IMR-90 (cell line): Measurements from ENCODE around the gene CYP4F8.

Source experiments
- CEBPB ChIP-seq: IDR thresholded peaks from 2 replicates; pipeline ENCODE4 v1.6.1; 2012; ENCODE audit warnings: low read depth, low read length, improper control_type of control experiment
- CHD1 ChIP-seq: IDR thresholded peaks from 2 replicates; pipeline ENCODE4 v1.6.1; 2012; ENCODE audit warnings: low read depth, low read length, improper control_type of control experiment
- CTCF ChIP-seq: conservative IDR thresholded peaks from 2 replicates; pipeline ENCODE4 v1.5.1; 2012; ENCODE audit warnings: mild to moderate bottlenecking, low read depth, low read length, improper control_type of control experiment
- FOS ChIP-seq: fragments of 150-350 bp; IDR thresholded peaks from 2 replicates; pipeline ENCODE4 v1.6.1; 2016; ENCODE audit warnings: low read depth, low read length
- NFE2L2 ChIP-seq: fragments of 150-350 bp; IDR thresholded peaks from 2 replicates; pipeline ENCODE4 v1.6.1; 2016; ENCODE audit warnings: low read depth, mild to moderate bottlenecking, low read length
- POLR2A ChIP-seq: IDR thresholded peaks from 2 replicates; pipeline ENCODE4 v1.6.1; 2012; ENCODE audit warnings: mild to moderate bottlenecking, low read depth, low read length
- RAD21 ChIP-seq: IDR thresholded peaks from 2 replicates; pipeline ENCODE4 v1.6.1; 2012; ENCODE audit warnings: low read length, improper control_type of control experiment
- RCOR1 ChIP-seq: IDR thresholded peaks from 2 replicates; pipeline ENCODE4 v1.6.1; 2012; ENCODE audit warnings: mild to moderate bottlenecking, low read length, improper control_type of control experiment; ENCODE audit not compliant: insufficient replicate concordance
- TF ChIP-seq, protein P1 (sequence below): fragments of 150-350 bp; IDR thresholded peaks from 2 replicates; pipeline ENCODE4 v1.6.1; 2017; ENCODE audit warnings: mild to moderate bottlenecking, antibody characterized with exemption, low read length, low read depth

DNA sequence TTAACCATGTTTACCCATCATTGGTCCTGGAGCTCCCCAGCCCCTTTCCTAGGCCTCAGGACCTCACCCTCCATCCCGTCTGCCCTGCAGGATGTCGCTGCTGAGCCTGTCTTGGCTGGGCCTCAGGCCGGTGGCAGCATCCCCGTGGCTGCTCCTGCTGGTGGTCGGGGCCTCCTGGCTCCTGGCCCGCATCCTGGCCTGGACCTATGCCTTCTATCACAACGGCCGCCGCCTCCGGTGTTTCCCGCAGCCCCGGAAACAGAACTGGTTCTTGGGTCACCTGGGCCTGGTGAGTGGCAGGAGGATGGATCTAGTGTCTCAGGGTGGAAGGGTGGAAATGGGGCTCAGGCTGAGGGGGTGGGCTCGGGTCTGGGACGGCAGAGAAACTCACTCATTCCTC is 508 bp downstream of the CYP4F8 start:
- no peak for TF ChIP-seq POLR2A
- no peak for TF ChIP-seq CTCF
- no peak for TF ChIP-seq CHD1
- no peak for TF ChIP-seq CEBPB
- TF ChIP-seq RAD21, result no peak
- no peak for TF ChIP-seq NFE2L2
- TF ChIP-seq, protein P1, sequence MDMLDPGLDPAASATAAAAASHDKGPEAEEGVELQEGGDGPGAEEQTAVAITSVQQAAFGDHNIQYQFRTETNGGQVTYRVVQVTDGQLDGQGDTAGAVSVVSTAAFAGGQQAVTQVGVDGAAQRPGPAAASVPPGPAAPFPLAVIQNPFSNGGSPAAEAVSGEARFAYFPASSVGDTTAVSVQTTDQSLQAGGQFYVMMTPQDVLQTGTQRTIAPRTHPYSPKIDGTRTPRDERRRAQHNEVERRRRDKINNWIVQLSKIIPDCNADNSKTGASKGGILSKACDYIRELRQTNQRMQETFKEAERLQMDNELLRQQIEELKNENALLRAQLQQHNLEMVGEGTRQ, result no peak
- no peak for TF ChIP-seq FOS
- no peak for TF ChIP-seq RCOR1
